BLaER1 treated with 17β-estradiol and CSF1 and Interleukin-3, amounts not matched to agents 10 nM and 100 nM (cell line): ENCODE data around the gene EIF3A.
"Not testable (repeated sequence)": the region's sequence is repeated elsewhere in the genome, so short reads cannot be mapped to it uniquely, and the experiment has no call there.

Source experiments
- H3K27ac ChIP-seq, 11 experiments: shearing (Covaris generic); formaldehyde crosslinking; 2 replicates each; pipeline ENCODE4 v1.8.1; 2022
- H3K27me3 ChIP-seq, 11 experiments: shearing (Covaris generic); formaldehyde crosslinking; 2 replicates each; pipeline ENCODE4 v1.8.1; 2022
- H3K36me3 ChIP-seq, 11 experiments: shearing (Covaris generic); formaldehyde crosslinking; 2 replicates each; pipeline ENCODE4 v1.8.1; 2022
- H3K4me1 ChIP-seq, 10 experiments: shearing (Covaris generic); formaldehyde crosslinking; 2 replicates each; pipeline ENCODE4 v1.8.1; 2022
- H3K4me2 ChIP-seq, 11 experiments: shearing (Covaris generic); formaldehyde crosslinking; 2 replicates each; pipeline ENCODE4 v1.8.1; 2022
- H3K4me3 ChIP-seq, 10 experiments: shearing (Covaris generic); formaldehyde crosslinking; 2 replicates each; pipeline ENCODE4 v1.8.1; 2022
- H3K9ac ChIP-seq, 11 experiments: shearing (Covaris generic); formaldehyde crosslinking; 2 replicates each; pipeline ENCODE4 v1.8.1; 2022
- H3K9me3 ChIP-seq, 11 experiments: shearing (Covaris generic); formaldehyde crosslinking; replicated peaks in 1 of 11; 2 replicates each; pipeline ENCODE4 v1.8.1; 2022
- H4K20me1 ChIP-seq, 11 experiments: shearing (Covaris generic); formaldehyde crosslinking; 2 replicates each; pipeline ENCODE4 v1.8.1; 2022
- Cebpa-rat ChIP-seq, 11 experiments: shearing (Covaris generic); IDR thresholded peaks; 2 replicates each; pipeline ENCODE4 v1.8.1; 2022

EIF3A gene

DNA sequence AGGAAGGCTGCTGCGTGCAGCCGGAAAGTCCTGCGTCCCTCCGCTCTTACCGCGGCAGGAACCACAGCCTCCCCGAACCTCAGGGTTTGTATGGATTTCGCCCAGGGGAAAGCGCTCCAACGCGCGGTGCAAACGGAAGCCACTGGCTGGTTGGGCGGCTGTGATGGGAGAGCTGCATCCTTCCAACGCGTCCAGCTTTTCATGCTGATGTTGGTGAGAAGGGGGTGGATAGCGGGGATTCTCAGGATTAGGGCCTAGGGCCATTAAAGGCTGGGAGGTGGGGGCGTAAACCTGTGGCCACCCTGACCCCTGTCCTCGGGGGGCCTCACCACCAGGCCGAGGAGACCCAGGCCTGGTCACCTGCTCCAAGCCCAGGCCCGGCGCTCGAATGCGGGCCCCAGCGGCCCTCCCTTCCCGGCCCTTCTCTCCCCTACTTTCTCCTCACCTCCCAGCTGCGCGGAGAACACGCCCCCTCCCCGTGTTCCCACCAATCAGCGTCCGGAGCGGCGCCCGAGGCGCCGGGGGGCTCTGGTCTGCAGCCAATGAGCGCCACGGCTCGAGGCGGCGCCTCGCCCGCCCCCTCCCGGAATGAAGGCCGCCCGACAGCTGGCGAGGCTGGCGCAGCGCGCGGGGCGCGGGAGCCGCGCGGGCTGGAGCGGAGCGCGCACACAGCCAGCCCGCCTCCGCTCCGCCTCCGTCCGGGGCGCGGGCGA, 51.6 kb downstream of the EIF3A start:
- Histone ChIP-seq H3K4me2 (peak overlapping the region; percentile 97 to 100 (median 99)), H3K27ac (no peak overlapping the region), H3K27me3 (peaks cover 14 to 26% (median 17%) of the 10 kb centered on the region in 11 experiments; a peak in 18 of 22 replicates)

DNA sequence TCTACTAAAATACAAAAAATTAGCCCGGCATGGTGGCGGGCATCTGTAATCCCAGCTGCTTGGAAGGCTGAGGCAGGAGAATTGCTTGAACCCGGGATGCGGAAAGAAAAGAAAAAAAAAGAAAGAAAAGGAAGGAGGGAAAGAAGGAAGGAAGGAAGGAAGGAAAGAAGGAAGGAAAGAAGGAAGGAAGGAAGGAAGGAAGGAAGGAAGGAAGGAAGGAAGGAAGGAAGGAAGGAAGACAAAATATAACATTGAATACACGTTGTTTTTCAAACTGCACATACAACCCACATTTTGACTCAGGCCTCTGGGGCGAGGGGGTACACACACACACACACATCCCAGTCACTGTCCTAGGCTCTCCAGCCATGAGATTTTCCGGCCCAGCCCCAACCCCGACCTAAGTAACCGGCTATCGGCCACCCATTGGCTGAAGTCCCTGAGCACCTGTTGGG, 52.1 kb downstream of the EIF3A start:
- peaks cover 33 to 73% (median 49%) of the 10 kb centered on the region in 11 experiments; a peak in 21 of 22 replicates for H4K20me1 ChIP-seq
- not testable (repeated sequence) for H3K9ac ChIP-seq, H3K9me3 ChIP-seq, H3K27ac ChIP-seq
- peak overlapping the region; percentile 97 to 100 (median 99); a peak in 20 of 22 replicates for H3K4me2 ChIP-seq
- peaks cover 26 to 44% (median 41%) of the 10 kb centered on the region in 10 experiments for H3K4me1 ChIP-seq
- peaks cover 7 to 20% (median 15%) of the 10 kb centered on the region in 11 experiments; a peak in 21 of 22 replicates for H3K36me3 ChIP-seq
- H3K4me3 ChIP-seq, result peak overlapping the region in 3 of 10 experiments; percentile 66 to 73 (median 66); a peak in 4 of 20 replicates
- H3K27me3 ChIP-seq, result peaks cover 14 to 26% (median 17%) of the 10 kb centered on the region in 11 experiments; a peak in 18 of 22 replicates

More for the DNA sequence above, 51.6 kb downstream of the EIF3A start:
- Histone ChIP-seq H4K20me1 (peaks cover 39 to 79% (median 55%) of the 10 kb centered on the region in 11 experiments), H3K9me3 (no peaks in the 10 kb centered on the region), H3K4me1 (peaks cover 26 to 49% (median 42%) of the 10 kb centered on the region in 10 experiments), H3K4me3 (peak overlapping the region; percentile 55 to 73 (median 64)), H3K9ac (peak overlapping the region in 4 of 11 experiments; percentile 69 to 77 (median 71); a peak in 7 of 22 replicates), H3K36me3 (peaks cover 13 to 25% (median 21%) of the 10 kb centered on the region in 11 experiments)
- no peak for TF ChIP-seq Cebpa-rat (IDR thresholded peaks at IDR 0.05)

GRCh38 chr10:119026301-119027110, 54.1 kb downstream of the EIF3A start:
- H3K27me3 ChIP-seq, result peaks cover 14 to 26% (median 17%) of the 10 kb centered on the region in 11 experiments; a peak in 18 of 22 replicates
- H3K4me2 ChIP-seq, result no peak overlapping the region
- H4K20me1 ChIP-seq, result peaks cover 13 to 54% (median 29%) of the 10 kb centered on the region in 11 experiments; a peak in 21 of 22 replicates
- no peak overlapping the region for H3K4me3 ChIP-seq
- H3K4me1 ChIP-seq, result peaks cover 10 to 28% (median 25%) of the 10 kb centered on the region in 10 experiments
- no peak overlapping the region for H3K27ac ChIP-seq
- H3K36me3 ChIP-seq, result no peaks in the 10 kb centered on the region; a peak in 1 of 22 replicates
- H3K9me3 ChIP-seq, result no peaks in the 10 kb centered on the region
- no peak for TF ChIP-seq Cebpa-rat (IDR thresholded peaks at IDR 0.05)
- no peak overlapping the region for H3K9ac ChIP-seq

- H3K4me1 ChIP-seq, result peaks cover 2 to 21% (median 18%) of the 10 kb centered on the region in 10 experiments
- H3K9me3 ChIP-seq, result no peaks in the 10 kb centered on the region
- H3K27me3 ChIP-seq, result peaks cover 14 to 26% (median 17%) of the 10 kb centered on the region in 11 experiments; a peak in 18 of 22 replicates
- TF ChIP-seq Cebpa-rat (IDR thresholded peaks at IDR 0.05), result no peak
- H3K4me3 ChIP-seq, result no peak overlapping the region
- H3K4me2 ChIP-seq, result no peak overlapping the region
- H4K20me1 ChIP-seq, result peaks cover 6 to 46% (median 22%) of the 10 kb centered on the region in 11 experiments; a peak in 21 of 22 replicates
- no peak overlapping the region for H3K9ac ChIP-seq
- no peak overlapping the region for H3K27ac ChIP-seq
- no peaks in the 10 kb centered on the region for H3K36me3 ChIP-seq
Measured at GRCh38 chr10:119025776-119026175, 54.8 kb downstream of the EIF3A start.

DNA sequence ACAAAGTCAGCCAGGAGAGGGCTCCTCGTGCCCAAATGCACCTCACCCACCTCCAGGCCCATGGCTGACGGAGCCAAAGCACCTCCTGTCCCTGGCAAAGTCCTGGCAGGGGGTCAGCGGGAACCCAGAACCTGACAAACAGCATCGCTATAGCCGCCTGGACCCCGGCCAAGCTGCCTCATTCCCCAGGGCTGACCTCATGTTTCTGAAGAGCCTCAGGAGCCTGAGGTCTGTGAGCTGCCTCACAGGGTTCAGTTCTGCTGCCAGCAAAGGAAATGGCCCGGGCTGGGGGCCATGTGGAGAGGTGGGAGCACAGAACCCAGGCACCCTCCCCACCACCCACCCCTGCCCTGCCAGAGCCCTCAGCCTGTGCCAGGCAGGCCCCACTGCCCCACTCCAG, 55.3 kb downstream of the EIF3A start:
- H3K9me3 ChIP-seq, result no peaks in the 10 kb centered on the region
- H3K36me3 ChIP-seq, result no peaks in the 10 kb centered on the region
- peaks cover 2 to 17% (median 13%) of the 10 kb centered on the region in 10 experiments; a peak in 17 of 20 replicates for H3K4me1 ChIP-seq
- no peak overlapping the region for H3K4me3 ChIP-seq
- H3K4me2 ChIP-seq, result no peak overlapping the region
- H3K9ac ChIP-seq, result no peak overlapping the region
- no peak for TF ChIP-seq Cebpa-rat (IDR thresholded peaks at IDR 0.05)
- H3K27ac ChIP-seq, result no peak overlapping the region
- H4K20me1 ChIP-seq, result peaks cover 2 to 42% (median 17%) of the 10 kb centered on the region in 11 experiments; a peak in 20 of 22 replicates
- peaks cover 14 to 23% (median 15%) of the 10 kb centered on the region in 11 experiments; a peak in 18 of 22 replicates for H3K27me3 ChIP-seq

DNA sequence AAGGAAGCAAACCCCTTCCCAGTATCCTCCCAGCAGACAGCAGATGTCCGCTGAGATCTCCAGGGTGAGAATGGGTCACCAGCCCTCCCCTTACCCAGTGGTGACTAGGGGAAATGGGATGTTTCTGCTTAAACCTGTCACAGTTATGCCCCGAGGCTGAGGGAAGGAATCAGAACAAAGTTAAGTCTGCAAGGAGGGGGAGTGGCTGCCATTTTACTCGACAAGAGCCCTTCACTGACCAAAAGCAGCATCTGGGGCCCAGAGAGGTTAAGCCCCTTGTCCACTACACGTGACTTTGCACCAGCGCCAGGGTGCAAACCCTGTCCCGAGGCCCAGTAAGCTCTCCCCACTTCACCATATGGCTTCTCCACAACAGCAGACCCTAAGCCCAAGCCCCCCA, 55.7 kb downstream of the EIF3A start:
- Histone ChIP-seq H3K27ac (no peak overlapping the region), H3K27me3 (peaks cover 9 to 19% (median 10%) of the 10 kb centered on the region in 11 experiments; a peak in 18 of 22 replicates), H3K9me3 (no peaks in the 10 kb centered on the region), H3K4me3 (no peak overlapping the region), H3K36me3 (no peaks in the 10 kb centered on the region), H3K4me1 (peaks cover 3 to 12% (median 9%) of the 10 kb centered on the region in 10 experiments; a peak in 16 of 20 replicates), H3K4me2 (no peak overlapping the region), H3K9ac (no peak overlapping the region), H4K20me1 (peaks cover 0 to 38% (median 13%) of the 10 kb centered on the region in 11 experiments; a peak in 19 of 22 replicates)
- no peak for TF ChIP-seq Cebpa-rat (IDR thresholded peaks at IDR 0.05)

DNA sequence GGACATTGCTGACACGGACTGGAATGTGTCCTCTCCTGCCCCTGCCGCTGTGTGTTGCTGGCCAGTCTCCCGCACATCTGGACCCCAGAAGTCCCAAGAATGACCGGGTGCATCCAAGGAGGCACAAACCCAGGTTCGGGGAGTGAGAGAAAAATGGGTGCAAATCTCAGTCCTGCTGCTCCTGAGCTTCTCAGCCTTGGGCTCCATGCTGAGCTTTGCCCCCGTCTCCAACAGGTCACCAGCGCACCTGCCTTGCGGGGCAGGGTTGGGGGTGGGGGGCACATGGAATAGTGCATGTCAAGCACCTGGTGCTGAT, 57.1 kb downstream of the EIF3A start:
- Histone ChIP-seq H3K4me3 (no peak overlapping the region), H3K36me3 (no peaks in the 10 kb centered on the region), H3K4me1 (peaks cover 0 to 4% (median 1%) of the 10 kb centered on the region in 10 experiments; a peak in 7 of 20 replicates), H3K9me3 (peaks cover 0 to 10% (median 3%) of the 10 kb centered on the region in 11 experiments; a peak in 8 of 22 replicates), H3K27ac (no peak overlapping the region), H3K9ac (no peak overlapping the region), H3K27me3 (peaks cover 0 to 5% (median 0%) of the 10 kb centered on the region in 11 experiments; a peak in 5 of 22 replicates), H3K4me2 (no peak overlapping the region), H4K20me1 (peaks cover 0 to 28% (median 8%) of the 10 kb centered on the region in 11 experiments; a peak in 11 of 22 replicates)
- TF ChIP-seq Cebpa-rat (IDR thresholded peaks at IDR 0.05), result no peak

GRCh38 chr10:119022846-119023552, 57.6 kb downstream of the EIF3A start:
- Histone ChIP-seq H4K20me1 (peaks cover 0 to 26% (median 6%) of the 10 kb centered on the region in 11 experiments; a peak in 9 of 22 replicates), H3K4me3 (no peak overlapping the region), H3K9me3 (peaks cover 0 to 11% (median 3%) of the 10 kb centered on the region in 11 experiments; a peak in 8 of 22 replicates), H3K36me3 (no peaks in the 10 kb centered on the region), H3K4me1 (0 out of 20 replicates have a peak, but pooled peaks cover 0 to 4% (median 0%) of the 10 kb centered on the region in 10 experiments), H3K27ac (no peak overlapping the region), H3K4me2 (no peak overlapping the region), H3K27me3 (no peaks in the 10 kb centered on the region; a peak in 1 of 22 replicates), H3K9ac (no peak overlapping the region)
- TF ChIP-seq Cebpa-rat (IDR thresholded peaks at IDR 0.05), result no peak
